OCI-LY3 (cell line): Measurements from ENCODE around the gene DDX1.

ENCODE experiments used
- H2AFZ ChIP-seq: fragments of 200-600, 300-600 bp; shearing (Covaris generic); 2 replicates; pipeline ENCODE4 v1.6.0; 2014; ENCODE audit warnings: antibody characterized with exemption, low read depth, low read length
- H3K27ac ChIP-seq: fragments of 200-600, 300-600 bp; sonication (generic); 2 replicates; pipeline ENCODE4 v1.5.1; 2014; ENCODE audit warnings: mild to moderate bottlenecking, low read length, moderate library complexity, mixed read lengths
- H3K27me3 ChIP-seq: fragments of 200-600, 300-600 bp; sonication (generic); 2 replicates; pipeline ENCODE4 v1.6.1; 2014; ENCODE audit warnings: low read depth, low read length, mixed read lengths
- H3K36me3 ChIP-seq: fragments of 200-600, 300-600 bp; sonication (generic); replicated peaks from 2 replicates; pipeline ENCODE3; 2014; ENCODE audit warnings: low read depth, low read length, mixed read lengths
- H3K4me1 ChIP-seq: fragments of 300-600, 200-600 bp; sonication (generic); 2 replicates; pipeline ENCODE4 v1.6.1; 2014; ENCODE audit warnings: low read length, mixed read lengths
- H3K4me2 ChIP-seq: fragments of 200-600, 300-600 bp; sonication (generic); 2 replicates; pipeline ENCODE4 v1.6.1; 2014; ENCODE audit warnings: low read length, mixed read lengths
- H3K4me3 ChIP-seq: fragments of 300-600, 200-600 bp; sonication (generic); 2 replicates; pipeline ENCODE4 v1.5.1; 2014; ENCODE audit warnings: antibody characterized with exemption, mild to moderate bottlenecking, low read length, moderate library complexity
- H3K79me2 ChIP-seq: fragments of 300-600, 200-600 bp; shearing (Covaris generic); 2 replicates; pipeline ENCODE4 v1.6.1; 2014; ENCODE audit warnings: mild to moderate bottlenecking, low read length, mixed read lengths
- H3K9ac ChIP-seq: fragments of 300-600, 200-600 bp; shearing (Covaris generic); 2 replicates; pipeline ENCODE4 v1.6.0; 2014; ENCODE audit warnings: mild to moderate bottlenecking, low read length, moderate library complexity
- H3K9me3 ChIP-seq: fragments of 200-600, 300-600 bp; shearing (Covaris generic); 2 replicates; pipeline ENCODE4 v1.6.1; 2014; ENCODE audit warnings: low read length, mixed read lengths; ENCODE audit not compliant: insufficient read depth
- H4K20me1 ChIP-seq: fragments of 200-600, 300-600 bp; sonication (generic); 2 replicates; pipeline ENCODE4 v1.6.1; 2016; ENCODE audit warnings: low read length, mixed read lengths; ENCODE audit not compliant: insufficient read depth
- CTCF ChIP-seq: fragments of 200-600, 300-600 bp; sonication (generic); IDR thresholded peaks from 2 replicates; pipeline ENCODE4 v1.5.1; 2014; ENCODE audit warnings: antibody characterized with exemption, low read length, low read depth
- EZH2phosphoT487 ChIP-seq: fragments of 200-600 bp; shearing (Covaris generic); IDR thresholded peaks from 2 replicates; pipeline ENCODE4 v1.6.1; 2018; ENCODE audit warnings: antibody characterized with exemption, mixed run types, low read depth

The DDX1 gene

GRCh38 chr2:15643791-15644585 is 52.3 kb downstream of the DDX1 start:
- no peak for TF ChIP-seq CTCF
- TF ChIP-seq EZH2phosphoT487, result no peak
- peaks cover 21% of the 10 kb centered on the region for H3K36me3 ChIP-seq

GRCh38 chr2:15645300-15645699 is 53.6 kb downstream of the DDX1 start:
- no peaks in the 10 kb centered on the region for H3K4me1 ChIP-seq
- H3K4me2 ChIP-seq, result no peak overlapping the region
- H3K36me3 ChIP-seq, result peaks cover 14% of the 10 kb centered on the region
- H3K4me3 ChIP-seq, result no peak overlapping the region
- H3K9me3 ChIP-seq, result no peaks in the 10 kb centered on the region
- no peak for TF ChIP-seq CTCF
- no peak for TF ChIP-seq EZH2phosphoT487
- no peak overlapping the region for H2AFZ ChIP-seq
- no peak overlapping the region for H3K27ac ChIP-seq
- no peak overlapping the region for H3K9ac ChIP-seq
- no peaks in the 10 kb centered on the region for H3K27me3 ChIP-seq
- H3K79me2 ChIP-seq, result no peaks in the 10 kb centered on the region
- no peaks in the 10 kb centered on the region for H4K20me1 ChIP-seq

More at GRCh38 chr2:15643791-15644585, 52.3 kb downstream of the DDX1 start:
- no peak overlapping the region for H3K4me3 ChIP-seq
- H3K27me3 ChIP-seq, result no peaks in the 10 kb centered on the region
- no peak overlapping the region for H2AFZ ChIP-seq
- no peaks in the 10 kb centered on the region for H3K79me2 ChIP-seq
- H3K9ac ChIP-seq, result no peak overlapping the region
- no peaks in the 10 kb centered on the region for H4K20me1 ChIP-seq
- H3K4me1 ChIP-seq, result no peaks in the 10 kb centered on the region
- no peak overlapping the region for H3K4me2 ChIP-seq
- H3K27ac ChIP-seq, result no peak overlapping the region
- no peaks in the 10 kb centered on the region for H3K9me3 ChIP-seq

GRCh38 chr2:15645720-15646385 is 54.2 kb downstream of the DDX1 start:
- TF ChIP-seq EZH2phosphoT487 (no peak), CTCF (no peak)
- H3K36me3 ChIP-seq, result peaks cover 12% of the 10 kb centered on the region
- H3K27ac ChIP-seq, result no peak overlapping the region
- H4K20me1 ChIP-seq, result no peaks in the 10 kb centered on the region
- no peak overlapping the region for H3K4me2 ChIP-seq
- no peaks in the 10 kb centered on the region for H3K79me2 ChIP-seq
- H3K9ac ChIP-seq, result no peak overlapping the region
- H3K4me1 ChIP-seq, result no peaks in the 10 kb centered on the region
- no peaks in the 10 kb centered on the region for H3K9me3 ChIP-seq
- H3K27me3 ChIP-seq, result no peaks in the 10 kb centered on the region
- no peak overlapping the region for H2AFZ ChIP-seq
- H3K4me3 ChIP-seq, result no peak overlapping the region

GRCh38 chr2:15646661-15647060 is 55.0 kb downstream of the DDX1 start:
- Histone ChIP-seq H3K79me2 (no peaks in the 10 kb centered on the region), H3K27me3 (no peaks in the 10 kb centered on the region), H3K4me2 (no peak overlapping the region), H3K4me3 (no peak overlapping the region), H2AFZ (no peak overlapping the region), H3K36me3 (peaks cover 3% of the 10 kb centered on the region), H3K27ac (no peak overlapping the region), H3K9me3 (no peaks in the 10 kb centered on the region), H3K9ac (no peak overlapping the region), H3K4me1 (no peaks in the 10 kb centered on the region), H4K20me1 (no peaks in the 10 kb centered on the region)
- TF ChIP-seq CTCF (no peak), EZH2phosphoT487 (no peak)
